ENCODE measurements around the gene SLC41A1. TPM values are rescaled to one million over a fixed set of nuclear protein-coding genes. Genes with fewer than 3 reads are reported as not detected.
A peak's percentile ranks its signal among the peaks of the same experiment; 100 is the strongest.

The SLC41A1 gene
- 37.1 and 52.9 TPM in 2 replicates for total RNA-seq (2011; cell fraction: chromatin; rRNA removed; ENCODE audit: low replicate concordance)
- 32.9 and 38.7 TPM in 2 replicates for total RNA-seq (2011; cell fraction: nucleolus; rRNA removed)
- total RNA-seq (2011; cell fraction: nucleoplasm; rRNA removed), result 41.1 and 61.4 TPM in 2 replicates
- 6.8 and 7.7 TPM in 2 replicates for total RNA-seq (2014; rRNA removed)
- total RNA-seq (2014; rRNA removed; fragmentation: Illumina TruSeq; extraction: Trizol), result 13.4 and 13.5 TPM in 2 replicates
- 8.0 and 8.4 TPM in 2 replicates for total RNA-seq (2015; rRNA removed; fragmentation: Illumina TruSeq; extraction: Trizol)
- total RNA-seq (2021), result 17.2 and 20.5 TPM in 2 replicates
- 23.2 and 29.3 TPM in 2 replicates for polyA plus RNA-seq (2011; rRNA removed)
- polyA plus RNA-seq (2011; cell fraction: cytosol; rRNA removed), result 21.8 and 23.3 TPM in 2 replicates
- polyA plus RNA-seq (2011; cell fraction: nucleus; rRNA removed), result 32.7 and 46.6 TPM in 2 replicates
- polyA plus RNA-seq (2012), result 10.0 and 11.9 TPM in 2 replicates
- 21.0 and 26.8 TPM in 2 replicates for polyA plus RNA-seq (2014; fragmentation: Illumina TruSeq; extraction: Trizol)
- polyA plus RNA-seq (2014; fragmentation: Nextera tagmentation; extraction: Ambion mirVana), result 1 to 10 TPM; 4.1 to 5.5 TPM
- 11.4 and 12.2 TPM in 2 replicates for polyA plus RNA-seq (2014; rRNA removed)
- polyA minus RNA-seq (2011; rRNA and poly(A)+ RNA removed), result 15.4 and 21.7 TPM in 2 replicates
- polyA minus RNA-seq (2011; cell fraction: cytosol; rRNA and poly(A)+ RNA removed), result 8.3 and 13.1 TPM in 2 replicates
- polyA minus RNA-seq (2011; cell fraction: nucleus; rRNA and poly(A)+ RNA removed), result 9.1 and 9.7 TPM in 2 replicates
- Bru-seq, nascent RNA, result percentile 69 among the genes with signal in this experiment
- BruChase-seq, experiment 1, labeled RNA remaining after a 2-hour chase, result percentile 67 among the genes with signal in this experiment
- BruChase-seq, experiment 2, labeled RNA remaining after a 6-hour chase, result percentile 72 among the genes with signal in this experiment
- long read RNA-seq, experiment 1, full-length matches to known transcripts, result 2 of 26 reads
- long read RNA-seq, experiment 1, partial matches to known transcripts, result 8 of 26 reads
- long read RNA-seq, experiment 1, other reads (novel, unspliced or antisense), result 16 of 26 reads
- long read RNA-seq, experiment 2, full-length matches to known transcripts, result 3 of 19 reads
- long read RNA-seq, experiment 2, partial matches to known transcripts, result 2 of 19 reads
- long read RNA-seq, experiment 2, other reads (novel, unspliced or antisense), result 14 of 19 reads
- long read RNA-seq, experiment 3, partial matches to known transcripts, result 1 of 1 reads
- long read RNA-seq, experiment 3, other reads (novel, unspliced or antisense), result 0 of 1 reads

DNA sequence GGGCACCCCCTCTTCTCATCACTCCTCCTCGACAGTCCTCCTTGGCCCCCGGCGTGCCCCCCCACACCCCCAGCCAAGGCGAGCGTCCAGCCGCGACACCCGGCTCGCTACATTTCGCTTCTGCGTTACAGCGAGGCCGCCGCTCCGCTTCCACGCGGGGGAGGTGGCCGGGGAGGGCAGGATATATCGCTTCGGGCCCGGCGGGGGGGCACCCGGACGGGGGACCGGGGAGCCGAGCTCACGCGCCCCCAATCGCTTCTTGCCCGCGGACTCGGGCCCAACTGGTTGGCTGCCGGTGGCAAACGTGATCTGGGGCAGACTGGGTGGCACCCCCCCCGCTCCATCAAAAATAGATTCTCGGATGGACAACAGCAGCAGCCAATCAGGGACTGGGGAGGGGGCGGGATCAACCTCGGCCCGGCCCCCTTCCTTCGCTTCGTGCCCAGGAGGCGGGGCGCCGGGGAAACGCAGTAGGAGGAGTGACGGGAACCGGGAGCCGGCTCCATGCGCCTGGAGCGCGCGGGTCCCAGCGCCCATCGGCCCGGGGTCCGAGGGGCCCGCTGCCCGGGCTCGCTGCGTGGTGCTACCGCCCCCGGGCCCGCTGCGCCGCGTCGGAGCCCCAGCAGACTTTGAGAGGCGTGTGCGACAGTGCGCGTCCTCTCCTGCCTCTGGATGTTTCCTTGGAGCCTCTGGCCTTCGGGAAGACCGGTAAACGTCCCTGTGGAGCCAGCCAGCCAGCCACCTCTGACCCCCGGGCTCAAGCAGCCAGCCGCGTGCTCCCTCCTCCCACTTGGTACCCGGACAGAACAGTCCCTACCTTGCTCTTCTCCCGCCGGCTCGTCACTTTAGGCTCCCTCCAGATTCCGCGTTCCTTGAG, at the start of gene SLC41A1:
Gene SLC41A1 (minus strand): TSS at position 321 of the 877 bp plus-strand sequence. CDS start 2,757 bp downstream, outside the sequence.
- in situ Hi-C loops (cut with MboI) (no loop called here), intact Hi-C loops (cut with micrococcal nuclease) (loop anchor here (1.0 to 5.0 kb wide), 2 partner anchors 63 to 94 kb away; partner anchors contain the start of gene NUCKS1)
- no TSS peak for BruUV-seq (replicated peaks)
- under 1% methylated on average over 65 of the region's 83 CpGs for WGBS (ENCODE audit: insufficient coverage, low coverage, missing lambda C conversion rate)
- H3K4me3 ChIP-seq, result peak within 1 kb of the TSS; percentile 85
- H3K4me2 ChIP-seq (ENCODE audit: insufficient read depth, low read length), result peak within 1 kb of the TSS; percentile 94
- H3K27ac ChIP-seq (ENCODE audit: extremely low read depth, low read depth, low read length), result peak within 1 kb of the TSS; percentile 60
- peaks cover 19% of the 10 kb centered on the region; the same call in 1 of the 2 replicates for H4K20me1 ChIP-seq (replicated peaks; ENCODE audit: control insufficient read depth, insufficient read depth, low read length)
- H3K9ac ChIP-seq (ENCODE audit: insufficient read depth in 1 of 2, low read depth in 2 of 2, low read length in 2 of 2), result peak within 1 kb of the TSS; percentile 60 to 93
- ChIA-PET POLR2A (interaction anchor here (0.6 to 2.7 kb wide), 3 partner anchors 9 to 17 kb away, joined by 3 to 15 read pairs (median 3); no protein-coding TSS in a partner anchor), CTCF (ENCODE audit: low intra/inter-chr PET ratio) (no interaction called here)
- peaks cover 40% of the 10 kb centered on the region for H3K79me2 ChIP-seq (ENCODE audit: control insufficient read depth, insufficient read depth, low read length)
- H3K9me3 ChIP-seq (replicated peaks; ENCODE audit: control insufficient read depth, insufficient read depth, low read depth, low read length), result no peaks in the 10 kb centered on the region
- peaks cover 18% of the 10 kb centered on the region; the same call in 2 of the 3 replicates for H3K36me3 ChIP-seq (ENCODE audit: control insufficient read depth, insufficient read depth, low read length)
- peaks cover 32 to 41% of the 10 kb centered on the region in 2 experiments; a peak in 4 of 5 replicates for H3K4me1 ChIP-seq (replicated peaks in 1 of 2; ENCODE audit: control insufficient read depth in 2 of 2, insufficient read depth in 2 of 2, low read length in 2 of 2)
- H2AFZ ChIP-seq (ENCODE audit: low read depth, low read length), result peak within 1 kb of the TSS; percentile 94
- peak; percentile 79 for FAIRE-seq
- H3K9me1 ChIP-seq (ENCODE audit: control insufficient read depth, insufficient read depth, low read length), result no peaks in the 10 kb centered on the region
- peak; percentile 95 for ATAC-seq
- H3K27me3 ChIP-seq (ENCODE audit: control insufficient read depth in 2 of 2, insufficient read depth in 2 of 2, low read length in 2 of 2), result no peaks in the 10 kb centered on the region
- peak; percentile 95 to 100 (median 100) for DNase-seq (ENCODE audit: extremely low read depth in 1 of 4, low spot score in 3 of 4)
- TF ChIP-seq, protein P1, sequence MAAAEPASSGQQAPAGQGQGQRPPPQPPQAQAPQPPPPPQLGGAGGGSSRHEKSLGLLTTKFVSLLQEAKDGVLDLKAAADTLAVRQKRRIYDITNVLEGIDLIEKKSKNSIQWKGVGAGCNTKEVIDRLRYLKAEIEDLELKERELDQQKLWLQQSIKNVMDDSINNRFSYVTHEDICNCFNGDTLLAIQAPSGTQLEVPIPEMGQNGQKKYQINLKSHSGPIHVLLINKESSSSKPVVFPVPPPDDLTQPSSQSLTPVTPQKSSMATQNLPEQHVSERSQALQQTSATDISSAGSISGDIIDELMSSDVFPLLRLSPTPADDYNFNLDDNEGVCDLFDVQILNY (CRISPR knock-in tag; IDR thresholded peaks at IDR 0.05), result no peak
- peak; percentile 92 for TF ChIP-seq NFYB (IDR thresholded peaks at IDR 0.05; ENCODE audit: extremely low read depth, insufficient read length)
- TF ChIP-seq MTA1 (IDR thresholded peaks at IDR 0.05; ENCODE audit: borderline replicate concordance), result 0 out of 2 replicates have a peak, but pooled peaks have one; percentile 14
- peak; percentile 72 for TF ChIP-seq BCOR (IDR thresholded peaks at IDR 0.05)
- TF ChIP-seq EP300 (IDR thresholded peaks at IDR 0.05; ENCODE audit: low read length), result no peak
- TF ChIP-seq RBFOX2 (IDR thresholded peaks at IDR 0.05; ENCODE audit: low read depth, low read length), result peak; percentile 80
- TF ChIP-seq HNRNPUL1 (IDR thresholded peaks at IDR 0.05; ENCODE audit: low read length), result no peak
- TF ChIP-seq, protein P2, sequence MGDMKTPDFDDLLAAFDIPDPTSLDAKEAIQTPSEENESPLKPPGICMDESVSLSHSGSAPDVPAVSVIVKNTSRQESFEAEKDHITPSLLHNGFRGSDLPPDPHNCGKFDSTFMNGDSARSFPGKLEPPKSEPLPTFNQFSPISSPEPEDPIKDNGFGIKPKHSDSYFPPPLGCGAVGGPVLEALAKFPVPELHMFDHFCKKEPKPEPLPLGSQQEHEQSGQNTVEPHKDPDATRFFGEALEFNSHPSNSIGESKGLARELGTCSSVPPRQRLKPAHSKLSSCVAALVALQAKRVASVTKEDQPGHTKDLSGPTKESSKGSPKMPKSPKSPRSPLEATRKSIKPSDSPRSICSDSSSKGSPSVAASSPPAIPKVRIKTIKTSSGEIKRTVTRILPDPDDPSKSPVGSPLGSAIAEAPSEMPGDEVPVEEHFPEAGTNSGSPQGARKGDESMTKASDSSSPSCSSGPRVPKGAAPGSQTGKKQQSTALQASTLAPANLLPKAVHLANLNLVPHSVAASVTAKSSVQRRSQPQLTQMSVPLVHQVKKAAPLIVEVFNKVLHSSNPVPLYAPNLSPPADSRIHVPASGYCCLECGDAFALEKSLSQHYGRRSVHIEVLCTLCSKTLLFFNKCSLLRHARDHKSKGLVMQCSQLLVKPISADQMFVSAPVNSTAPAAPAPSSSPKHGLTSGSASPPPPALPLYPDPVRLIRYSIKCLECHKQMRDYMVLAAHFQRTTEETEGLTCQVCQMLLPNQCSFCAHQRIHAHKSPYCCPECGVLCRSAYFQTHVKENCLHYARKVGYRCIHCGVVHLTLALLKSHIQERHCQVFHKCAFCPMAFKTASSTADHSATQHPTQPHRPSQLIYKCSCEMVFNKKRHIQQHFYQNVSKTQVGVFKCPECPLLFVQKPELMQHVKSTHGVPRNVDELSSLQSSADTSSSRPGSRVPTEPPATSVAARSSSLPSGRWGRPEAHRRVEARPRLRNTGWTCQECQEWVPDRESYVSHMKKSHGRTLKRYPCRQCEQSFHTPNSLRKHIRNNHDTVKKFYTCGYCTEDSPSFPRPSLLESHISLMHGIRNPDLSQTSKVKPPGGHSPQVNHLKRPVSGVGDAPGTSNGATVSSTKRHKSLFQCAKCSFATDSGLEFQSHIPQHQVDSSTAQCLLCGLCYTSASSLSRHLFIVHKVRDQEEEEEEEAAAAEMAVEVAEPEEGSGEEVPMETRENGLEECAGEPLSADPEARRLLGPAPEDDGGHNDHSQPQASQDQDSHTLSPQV (IDR thresholded peaks at IDR 0.05), result 0 out of 2 replicates have a peak, but pooled peaks have one; percentile 40
- peak; percentile 88 for TF ChIP-seq BHLHE40 (IDR thresholded peaks at IDR 0.05; ENCODE audit: low read length)
- TF ChIP-seq GTF2F1 (IDR thresholded peaks at IDR 0.05; ENCODE audit: low read depth, low read length), result 0 out of 2 replicates have a peak, but pooled peaks have one; percentile 23
- TF ChIP-seq MCM5 (IDR thresholded peaks at IDR 0.05; ENCODE audit: low read depth), result no peak

Data from K562 (cell line).